ENCODE data around the gene PET100.

GRCh38 chr19:7677669-7678311 is 48.2 kb downstream of the PET100 start:
- TF ChIP-seq, protein P1, sequence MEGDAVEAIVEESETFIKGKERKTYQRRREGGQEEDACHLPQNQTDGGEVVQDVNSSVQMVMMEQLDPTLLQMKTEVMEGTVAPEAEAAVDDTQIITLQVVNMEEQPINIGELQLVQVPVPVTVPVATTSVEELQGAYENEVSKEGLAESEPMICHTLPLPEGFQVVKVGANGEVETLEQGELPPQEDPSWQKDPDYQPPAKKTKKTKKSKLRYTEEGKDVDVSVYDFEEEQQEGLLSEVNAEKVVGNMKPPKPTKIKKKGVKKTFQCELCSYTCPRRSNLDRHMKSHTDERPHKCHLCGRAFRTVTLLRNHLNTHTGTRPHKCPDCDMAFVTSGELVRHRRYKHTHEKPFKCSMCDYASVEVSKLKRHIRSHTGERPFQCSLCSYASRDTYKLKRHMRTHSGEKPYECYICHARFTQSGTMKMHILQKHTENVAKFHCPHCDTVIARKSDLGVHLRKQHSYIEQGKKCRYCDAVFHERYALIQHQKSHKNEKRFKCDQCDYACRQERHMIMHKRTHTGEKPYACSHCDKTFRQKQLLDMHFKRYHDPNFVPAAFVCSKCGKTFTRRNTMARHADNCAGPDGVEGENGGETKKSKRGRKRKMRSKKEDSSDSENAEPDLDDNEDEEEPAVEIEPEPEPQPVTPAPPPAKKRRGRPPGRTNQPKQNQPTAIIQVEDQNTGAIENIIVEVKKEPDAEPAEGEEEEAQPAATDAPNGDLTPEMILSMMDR (conservative IDR thresholded peaks at IDR 0.05 in 1 of 2, IDR thresholded peaks at IDR 0.05 in 1 of 2; ENCODE audit: extremely low read depth in 1 of 2, insufficient read depth in 1 of 2, low read depth in 1 of 2, low read length in 2 of 2) = no peak
- no peak for TF ChIP-seq EZH2 (IDR thresholded peaks at IDR 0.05; ENCODE audit: borderline replicate concordance, low read length)
